ENCODE data around the gene PSENEN.
A peak's percentile ranks its signal among the peaks of the same experiment; 100 is the strongest.
"Not testable (repeated sequence)": the region's sequence is repeated elsewhere in the genome, so short reads cannot be mapped to it uniquely, and the experiment has no call there.

Gene PSENEN

DNA sequence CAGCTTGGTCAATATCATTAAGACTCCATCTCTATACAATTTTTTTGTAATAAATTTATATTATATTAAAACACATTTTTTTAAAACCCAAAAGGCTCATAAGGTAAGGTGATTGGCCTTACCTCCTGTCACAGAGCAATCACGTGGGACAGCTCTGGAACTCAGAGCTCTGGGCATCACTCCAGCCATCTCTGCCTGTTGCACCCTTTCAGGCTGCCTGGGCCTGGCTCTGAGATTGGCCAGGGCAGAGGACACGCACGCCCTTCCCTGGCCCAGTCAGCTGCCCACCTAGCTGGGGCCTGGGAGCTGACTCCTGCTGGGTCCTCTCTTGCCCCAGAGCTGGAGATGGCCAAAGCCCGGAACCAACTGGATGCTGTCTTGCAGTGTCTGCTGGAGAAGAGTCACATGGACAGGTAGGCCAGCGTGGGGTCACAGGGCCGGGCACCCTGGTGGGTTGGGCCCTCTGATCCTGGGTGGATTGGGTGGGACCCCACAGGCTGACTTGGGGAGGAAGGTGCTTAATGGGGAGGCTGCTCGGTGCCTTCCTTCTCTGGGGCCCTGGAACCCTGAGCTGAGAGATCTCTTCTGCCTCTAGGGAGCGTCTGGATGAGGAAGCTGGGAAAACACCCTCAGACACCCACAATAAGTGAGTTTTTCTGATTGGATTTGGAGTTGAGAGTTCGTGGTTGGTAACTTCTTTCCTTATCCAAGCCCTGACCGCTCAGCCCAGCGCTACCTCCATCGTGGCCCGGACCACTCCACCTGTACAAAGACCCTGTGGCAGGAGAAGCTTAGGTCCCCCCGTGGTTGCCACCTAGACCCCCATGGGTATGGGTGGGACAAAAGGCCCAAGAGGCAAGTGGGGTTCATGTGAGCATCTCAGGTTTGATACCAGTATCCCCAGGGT is 6.6 kb downstream of the PSENEN start:
- no peak for DNase-seq (ENCODE audit: low read depth, low spot score)

DNA sequence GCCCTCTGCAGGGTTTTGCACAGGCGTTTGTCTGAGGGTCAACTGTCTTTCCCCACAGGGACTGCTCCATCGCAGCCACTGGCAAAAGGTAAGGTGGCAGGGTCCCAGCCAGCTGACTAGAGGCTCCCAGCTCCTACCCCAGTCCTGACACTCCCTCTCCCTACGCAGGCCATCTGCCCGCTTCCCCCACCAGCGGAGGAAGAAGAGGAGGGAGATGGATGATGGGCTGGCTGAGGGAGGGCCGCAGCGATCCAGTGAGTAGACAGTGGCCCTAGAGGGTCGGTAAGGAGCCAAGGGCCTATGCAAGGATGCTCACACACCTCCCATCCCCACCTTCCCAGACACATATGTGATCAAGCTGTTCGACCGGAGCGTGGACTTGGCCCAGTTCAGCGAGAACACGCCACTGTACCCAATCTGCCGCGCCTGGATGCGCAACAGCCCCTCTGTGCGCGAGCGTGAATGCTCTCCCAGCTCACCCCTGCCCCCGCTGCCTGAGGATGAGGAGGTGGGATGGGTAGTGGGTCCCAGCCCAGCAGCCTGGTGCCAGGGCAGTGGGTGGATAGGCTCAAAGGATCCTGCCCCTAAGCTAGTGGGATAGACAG is 7.4 kb downstream of the PSENEN start:
- no peak for DNase-seq (ENCODE audit: low read depth, low spot score)

DNA sequence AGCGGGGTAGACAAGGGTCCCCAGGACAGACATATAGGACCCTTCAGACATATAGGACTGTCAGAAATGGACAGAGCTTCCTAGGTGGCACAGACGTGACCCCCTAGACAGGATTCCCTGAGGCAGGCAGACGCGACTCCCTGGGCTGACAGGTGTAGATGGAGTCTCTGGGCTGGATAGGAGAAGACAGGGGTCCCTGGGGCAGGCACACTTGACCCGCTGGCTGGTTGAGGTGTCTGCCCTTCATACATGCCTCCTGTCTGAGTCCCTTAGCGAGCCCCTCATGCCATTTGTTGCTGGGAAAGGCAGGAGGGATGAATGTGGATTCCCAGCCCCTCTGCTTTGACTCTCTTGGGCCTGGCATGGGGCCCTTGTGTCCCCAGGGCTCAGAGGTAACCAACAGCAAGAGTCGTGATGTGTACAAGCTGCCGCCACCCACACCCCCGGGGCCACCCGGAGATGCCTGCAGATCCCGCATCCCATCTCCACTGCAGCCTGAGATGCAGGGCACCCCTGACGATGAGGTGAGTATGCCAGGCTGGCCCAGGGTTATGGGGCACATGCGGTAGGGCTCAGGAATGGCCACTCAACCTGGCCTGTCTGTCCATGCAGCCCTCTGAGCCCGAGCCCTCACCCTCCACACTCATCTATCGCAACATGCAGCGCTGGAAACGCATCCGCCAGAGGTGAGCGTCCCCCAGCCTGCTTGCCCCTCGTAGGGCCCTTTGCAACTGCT is 8.4 kb downstream of the PSENEN start:
- DNase-seq (ENCODE audit: low read depth, low spot score) = no peak

DNA sequence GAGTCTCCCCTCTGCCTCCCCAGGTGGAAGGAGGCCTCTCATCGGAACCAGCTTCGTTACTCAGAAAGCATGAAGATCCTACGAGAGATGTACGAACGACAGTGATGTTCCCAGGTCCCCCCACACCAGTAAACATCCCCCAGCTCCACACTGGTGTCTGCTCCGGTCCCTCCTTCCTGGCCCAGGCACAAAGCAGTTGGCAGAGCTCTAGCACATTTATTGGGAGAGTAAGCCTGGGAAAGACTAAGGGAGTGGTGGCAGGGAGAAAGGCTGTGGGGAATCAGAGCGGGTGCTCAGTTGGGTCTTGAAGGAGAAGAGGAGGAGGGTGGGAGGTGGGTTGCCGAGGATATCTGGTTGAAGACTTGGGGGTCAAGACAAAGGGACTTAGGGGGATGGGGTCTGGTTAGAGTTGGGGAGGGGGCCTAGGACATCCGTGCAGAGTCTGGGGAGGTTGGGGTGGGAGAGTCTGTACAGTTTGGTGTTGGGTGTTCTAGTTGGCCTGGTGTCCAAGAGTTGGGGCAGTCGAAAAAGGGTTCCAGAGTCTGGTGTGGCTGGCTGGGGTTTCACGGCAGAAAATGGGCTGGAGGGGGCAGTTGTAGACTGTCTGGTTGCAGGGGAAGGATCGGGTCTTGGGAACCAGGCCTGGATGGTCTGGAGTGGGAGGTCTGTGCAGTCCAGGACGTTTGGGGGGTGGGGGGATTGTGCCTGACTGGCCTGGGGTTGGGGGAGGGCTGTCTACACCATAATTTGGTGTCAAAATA is 9.1 kb downstream of the PSENEN start:
- DNase-seq (ENCODE audit: low read depth, low spot score) = no peak

DNA sequence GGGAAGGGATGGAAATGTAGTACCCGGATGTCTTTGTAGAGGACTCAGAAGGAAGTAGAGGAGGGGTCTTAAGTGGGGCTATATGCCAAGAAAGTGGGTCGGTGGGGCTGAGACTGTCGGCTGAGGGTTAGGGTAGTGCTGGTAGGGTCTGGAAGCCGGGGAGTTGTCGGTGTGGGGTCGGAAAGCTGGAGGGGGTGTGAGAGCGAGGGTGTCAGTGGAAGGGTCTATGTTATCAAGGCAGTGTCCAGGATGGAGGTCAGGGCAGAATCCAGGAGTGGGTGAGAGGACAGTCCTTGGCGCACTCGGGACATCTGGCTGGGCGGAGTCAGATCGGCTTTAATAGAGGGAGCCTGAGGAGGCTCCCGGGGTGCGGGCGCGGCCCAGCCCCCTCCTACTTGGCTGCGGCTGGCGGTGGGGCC is 9.7 kb downstream of the PSENEN start:
- DNase-seq (ENCODE audit: low read depth, low spot score) = peak; percentile 29

DNA sequence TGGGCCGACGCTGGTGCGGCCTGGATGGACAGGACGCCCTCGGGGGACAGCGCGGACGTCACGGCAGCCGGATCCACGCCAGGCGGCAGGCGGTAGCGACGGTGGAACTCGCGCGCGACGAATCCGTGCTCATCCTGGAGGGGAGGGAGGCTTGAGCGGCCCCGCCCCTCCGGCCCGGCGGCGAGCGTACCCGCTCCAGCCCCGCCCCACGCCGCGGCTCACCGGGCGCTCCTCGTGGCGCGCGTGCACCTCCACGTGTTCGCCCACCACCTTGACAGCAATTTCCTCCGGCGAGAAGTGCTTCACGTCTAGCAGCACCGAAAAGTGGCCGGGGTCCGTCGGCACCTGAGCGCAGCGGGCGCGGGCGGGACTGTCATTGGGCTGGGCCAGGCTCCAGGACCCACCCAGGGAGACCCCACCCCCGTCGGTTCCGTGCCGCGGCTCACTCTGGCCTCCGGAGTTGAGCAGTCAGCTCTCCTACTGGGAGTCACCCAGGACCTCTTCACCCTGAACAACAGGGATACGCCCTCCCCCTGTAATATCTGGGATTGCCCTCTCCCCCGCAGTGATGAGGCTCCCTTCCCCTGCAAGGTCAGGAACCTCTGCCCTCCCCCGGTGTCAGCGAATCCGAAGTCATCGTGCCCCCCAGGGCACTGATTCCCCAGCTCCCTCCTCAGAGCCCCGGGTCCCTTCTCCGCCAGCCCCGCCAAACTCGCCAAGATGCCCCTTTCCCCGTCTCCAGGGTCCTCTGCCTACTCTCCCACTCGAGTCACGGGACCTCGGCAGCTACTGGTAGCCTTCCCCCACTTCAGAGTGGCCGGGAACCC is 10.3 kb downstream of the PSENEN start:
- DNase-seq (ENCODE audit: low read depth, low spot score) = peak; percentile 26

DNA sequence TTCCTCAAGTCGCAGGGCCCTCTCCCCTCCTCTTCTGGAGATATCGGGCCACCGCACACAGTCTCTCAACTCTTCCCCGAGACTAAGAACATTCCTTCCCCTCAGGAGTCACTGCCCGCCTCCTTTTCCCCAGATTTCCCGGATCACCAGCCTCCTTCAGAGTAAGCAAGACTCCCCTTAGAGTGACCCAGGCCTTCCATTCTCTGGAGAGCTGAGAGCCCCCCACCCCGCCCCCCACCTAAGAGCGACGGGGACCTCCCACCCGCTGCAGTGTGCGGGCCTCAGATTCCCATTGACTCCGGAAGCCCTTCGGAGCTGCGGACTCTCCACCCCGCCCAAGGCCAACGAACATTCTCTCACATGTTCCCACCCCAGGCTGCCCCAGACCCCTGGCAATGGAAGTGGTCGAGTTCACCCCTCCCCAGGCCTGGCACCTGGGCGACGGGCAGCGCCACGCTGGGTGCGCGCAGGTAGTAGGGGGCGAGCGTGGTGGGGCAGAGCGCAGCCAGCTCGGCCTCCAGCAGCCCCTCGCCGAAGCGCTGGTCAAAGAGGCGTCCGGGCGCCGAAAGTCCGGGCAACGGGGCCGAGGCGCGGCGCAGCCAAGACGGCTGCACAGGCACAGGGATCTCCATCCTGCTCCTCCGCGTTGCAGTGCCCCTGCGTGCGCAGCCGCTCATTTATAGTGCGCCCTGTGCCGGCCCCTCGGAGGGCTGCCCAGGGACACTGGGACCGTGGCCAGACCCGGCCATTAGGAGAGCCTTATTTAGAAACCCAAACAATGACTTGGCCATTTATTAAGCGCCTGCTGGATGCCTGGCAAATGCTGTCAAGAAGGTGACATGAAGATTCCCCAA is 11.2 kb downstream of the PSENEN start, which contains the start of gene HSPB6:
Gene HSPB6 (minus strand): TSS at position 653 of the 854 bp plus-strand sequence. CDS start 21 bp downstream, at position 632.
- DNase-seq (ENCODE audit: low read depth, low spot score) = peak; percentile 56

DNA sequence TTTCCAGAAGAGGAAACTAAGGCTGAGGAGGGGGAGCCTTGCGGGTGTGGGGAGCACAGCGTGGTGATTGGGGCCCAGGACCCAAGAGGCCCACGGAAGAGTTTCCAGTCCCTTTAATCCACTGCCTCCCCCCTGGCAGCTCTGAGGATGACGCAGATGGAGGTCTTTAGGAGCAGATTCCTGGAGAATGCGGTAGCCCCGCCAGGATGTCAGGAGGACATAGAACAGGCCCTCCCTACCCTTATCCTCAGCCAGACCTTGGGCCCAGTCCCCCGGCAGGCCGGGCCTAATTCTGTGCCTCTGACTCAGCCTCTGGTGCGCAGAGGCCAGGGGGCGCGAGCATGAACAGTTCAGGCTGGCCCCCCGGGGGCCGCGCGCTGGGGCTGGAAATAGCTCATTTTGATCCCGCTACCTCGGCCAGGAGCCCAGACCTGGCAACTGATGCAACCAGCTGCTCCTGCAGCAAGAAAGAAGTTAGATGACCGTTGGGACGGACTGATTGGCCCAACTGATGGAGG is 11.8 kb downstream of the PSENEN start:
- DNase-seq (ENCODE audit: low read depth, low spot score) = peak; percentile 93

DNA sequence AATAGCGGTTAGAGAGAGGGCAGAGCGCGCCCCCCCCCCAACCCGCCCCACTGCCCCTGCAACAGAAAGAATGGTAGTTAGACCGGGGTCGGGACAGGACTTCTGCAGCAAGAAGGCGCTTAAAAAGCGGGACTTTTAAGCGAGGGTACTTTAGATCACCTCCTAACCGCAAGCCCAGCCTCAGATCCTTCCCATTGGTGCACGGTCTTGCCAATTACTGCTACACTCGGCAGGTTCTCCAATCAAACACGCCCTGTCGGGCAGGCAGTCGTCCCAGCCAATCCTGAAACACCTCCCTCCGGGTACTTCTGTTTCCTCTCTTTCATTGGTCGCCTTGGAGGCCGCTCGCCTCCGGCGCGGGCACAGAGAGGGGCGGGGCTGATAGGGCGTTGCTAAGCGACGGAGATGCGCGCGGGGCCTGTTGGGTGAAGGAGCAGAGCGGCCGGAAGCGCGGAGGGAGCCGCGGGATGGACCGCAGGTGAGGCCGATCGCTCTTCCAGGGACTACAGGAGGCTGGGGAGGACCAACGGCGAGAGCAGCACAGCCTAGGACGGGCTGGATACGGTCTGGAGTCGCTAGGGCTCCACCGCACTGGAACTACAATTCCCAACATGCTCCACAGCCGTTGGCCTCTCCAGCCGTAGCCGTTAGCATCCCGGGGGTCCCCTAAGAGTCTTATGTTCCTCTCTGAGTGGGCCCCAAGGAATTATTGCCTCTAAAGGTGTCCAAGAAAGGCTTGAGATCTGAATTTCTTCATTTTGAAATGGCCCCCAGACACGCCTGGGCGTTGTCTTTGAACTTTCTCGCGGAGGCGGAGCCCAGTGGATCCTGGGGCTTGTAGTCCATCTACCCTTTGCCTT is 12.5 kb downstream of the PSENEN start, which contains the start of gene PROSER3:
Gene PROSER3 (plus strand): TSS at position 428 of the 860 bp plus-strand sequence. CDS start 40 bp downstream, at position 468.
- peak; percentile 100 for DNase-seq (ENCODE audit: low read depth, low spot score)

DNA sequence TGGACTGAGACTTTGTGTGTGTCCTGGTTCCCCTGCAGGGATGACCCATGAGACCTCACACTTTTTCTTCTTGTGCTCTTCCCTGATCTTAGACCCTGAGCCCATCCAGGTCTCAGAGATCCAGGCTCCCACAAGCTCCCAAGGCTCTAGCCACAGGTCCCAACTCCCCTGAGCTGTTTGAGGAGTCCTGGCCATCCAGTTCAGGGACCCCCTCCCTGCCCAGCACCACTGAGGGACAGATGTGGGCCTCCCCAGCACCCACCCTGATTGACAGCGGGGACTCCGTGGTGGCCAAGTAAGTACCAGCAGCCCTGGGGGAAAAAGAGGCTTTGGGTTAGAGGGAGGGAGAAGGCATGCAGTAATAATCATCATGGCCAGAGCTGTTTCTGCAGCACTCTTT is 14.2 kb downstream of the PSENEN start:
- no peak for DNase-seq (ENCODE audit: low read depth, low spot score)

DNA sequence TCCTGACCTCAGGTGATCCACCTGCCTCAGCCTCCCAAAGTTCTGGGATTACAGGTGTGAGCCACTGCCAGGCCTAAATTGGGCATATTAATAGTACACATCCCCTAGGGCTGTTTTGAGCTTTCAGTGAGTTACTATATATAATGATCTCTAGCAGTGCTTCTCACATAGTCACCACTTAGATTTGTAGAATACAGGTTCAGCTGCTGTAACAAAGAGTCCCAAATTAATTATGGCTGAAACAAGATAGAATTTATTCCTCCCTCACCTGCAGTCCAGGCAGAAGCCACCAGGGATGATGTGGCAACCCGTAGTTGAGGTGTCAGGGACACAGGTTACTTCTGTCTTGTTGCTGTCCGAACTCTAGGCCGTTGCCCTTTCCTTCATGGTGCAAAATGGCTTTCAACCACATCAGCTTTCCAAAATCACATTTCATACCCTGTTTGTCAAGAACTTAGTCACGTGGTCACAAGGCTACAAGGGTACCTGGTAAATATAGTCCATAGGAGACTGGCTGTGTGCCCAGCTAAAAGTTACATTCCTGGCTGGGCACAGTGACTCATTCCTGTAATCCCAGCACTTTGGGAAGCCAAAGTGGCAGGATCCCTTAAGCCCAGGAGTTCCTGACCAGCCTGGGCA is 15.4 kb downstream of the PSENEN start:
- DNase-seq (ENCODE audit: low read depth, low spot score) = no peak

DNA sequence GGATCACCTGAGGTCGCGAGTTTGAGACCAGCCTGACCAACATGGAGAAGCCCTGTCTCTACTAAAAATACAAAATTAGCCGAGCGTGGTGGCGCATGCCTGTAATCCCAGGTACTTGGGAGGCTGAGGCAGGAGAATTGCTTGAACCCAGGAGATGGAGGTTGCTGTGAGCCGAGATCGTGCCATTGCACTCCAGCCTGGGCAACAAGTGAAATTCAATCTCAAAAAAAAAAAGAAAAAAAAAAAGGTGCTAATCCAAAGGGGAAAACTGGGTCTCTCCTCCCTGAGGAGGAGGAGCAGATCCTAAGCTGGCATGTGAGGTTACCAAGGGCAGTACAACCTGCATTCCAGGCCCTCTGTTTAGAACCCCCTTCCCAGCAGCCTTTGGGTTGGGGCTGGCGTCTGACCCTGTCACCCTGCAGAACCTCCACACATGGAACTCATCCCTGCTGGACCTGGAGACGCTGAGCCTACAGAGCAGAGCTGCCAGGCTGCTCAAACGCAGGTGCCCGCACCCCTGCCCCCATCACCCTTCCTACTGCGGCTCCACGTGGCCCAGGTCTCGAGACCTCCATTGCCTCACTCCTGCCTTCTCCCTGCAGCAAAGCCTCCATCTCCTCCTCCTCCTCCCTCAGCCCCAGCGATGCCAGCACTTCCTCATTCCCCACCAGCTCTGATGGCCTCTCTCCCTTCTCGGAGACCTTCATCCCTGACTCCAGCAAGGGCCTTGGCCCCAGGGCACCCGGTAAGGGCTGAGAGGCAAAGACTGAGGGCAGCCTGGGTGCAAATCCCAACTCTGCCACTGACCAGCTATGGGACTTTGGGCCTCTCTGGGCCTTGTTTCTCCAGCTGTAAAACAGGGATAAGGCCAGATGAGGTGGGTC is 19.2 kb downstream of the PSENEN start:
- DNase-seq (ENCODE audit: low read depth, low spot score) = no peak

DNA sequence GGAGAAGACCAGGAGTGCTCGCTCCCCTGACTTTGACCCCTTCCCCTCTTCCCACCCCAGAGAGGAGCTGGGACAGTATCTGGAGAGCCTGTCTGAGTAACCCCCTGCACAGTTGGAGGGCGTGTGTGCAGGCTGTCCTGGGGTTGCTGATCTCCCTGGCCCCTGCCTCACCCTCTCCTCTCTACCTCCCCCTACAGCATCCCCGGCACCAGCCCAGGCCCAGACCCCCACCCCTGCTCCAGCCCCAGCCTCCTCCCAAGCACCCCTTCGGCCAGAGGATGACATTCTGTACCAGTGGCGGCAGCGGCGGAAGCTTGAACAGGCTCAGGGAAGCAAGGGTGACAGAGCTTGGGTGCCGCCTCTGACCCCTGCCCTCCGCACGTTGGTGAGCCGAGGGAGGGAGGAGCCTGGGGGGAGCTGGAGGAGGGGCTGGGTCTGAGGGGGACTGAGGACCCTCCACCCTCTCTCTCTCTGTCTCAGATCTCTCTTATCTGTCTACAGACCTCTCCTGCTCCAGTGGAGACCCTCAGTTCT is 21.2 kb downstream of the PSENEN start:
- DNase-seq (ENCODE audit: low read depth, low spot score) = no peak

DNA sequence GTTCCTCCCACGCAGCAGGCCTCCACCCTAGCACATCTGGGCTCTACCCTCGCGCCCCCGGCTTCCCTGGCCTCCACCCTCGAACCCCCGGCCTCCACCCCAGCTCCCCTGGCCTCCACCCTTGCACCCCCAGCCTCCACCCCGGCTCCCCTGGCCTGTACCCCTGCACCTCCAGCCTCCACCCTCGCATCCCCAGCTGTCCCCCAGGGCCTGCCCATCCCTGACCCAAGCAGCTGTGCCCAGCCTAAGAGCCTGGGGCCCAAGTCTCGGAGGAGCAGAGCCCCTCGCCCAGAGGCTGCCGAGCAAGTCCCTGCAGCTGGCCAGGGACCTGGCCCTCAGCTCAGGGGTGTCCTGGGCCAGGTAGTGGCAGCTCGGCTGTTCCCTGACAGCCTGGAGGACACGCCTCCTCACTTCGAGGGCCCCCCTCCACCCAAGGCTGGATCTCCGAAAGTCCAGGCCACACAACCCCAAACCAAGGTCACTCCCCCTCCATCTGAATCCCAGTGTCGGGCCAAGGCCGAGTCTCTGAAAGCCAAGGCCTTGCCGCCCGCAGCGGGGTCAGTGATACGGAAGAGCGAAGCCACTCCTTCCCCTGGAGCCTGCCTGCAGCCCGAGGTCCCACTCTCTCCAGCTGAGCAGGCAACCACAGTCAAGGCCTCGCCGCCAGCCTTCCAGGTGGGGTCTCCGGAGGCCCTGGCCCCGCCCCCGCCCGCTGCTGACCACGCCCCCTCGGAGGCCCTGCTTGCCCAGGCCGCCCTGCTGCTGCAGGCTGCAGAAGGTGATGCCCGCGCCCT is 22.0 kb downstream of the PSENEN start:
- peak; percentile 70 for DNase-seq (ENCODE audit: low read depth, low spot score)

DNA sequence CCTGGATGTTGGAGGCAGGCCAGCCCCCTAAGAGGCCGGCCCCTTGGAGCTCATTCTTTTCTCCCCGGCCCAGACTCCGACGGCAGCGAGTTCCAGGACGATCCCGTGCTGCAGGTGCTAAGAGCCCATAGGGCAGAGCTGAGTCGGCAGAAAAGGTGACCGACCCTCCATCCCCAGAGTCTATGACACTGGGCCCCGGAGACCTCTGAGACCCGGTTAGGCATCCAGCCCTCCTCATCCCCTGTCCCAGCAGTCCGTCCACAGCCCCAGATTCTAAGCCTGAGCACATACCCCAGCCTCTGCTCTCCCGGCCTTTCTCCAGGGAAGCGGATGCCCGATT is 22.6 kb downstream of the PSENEN start:
- no peak for DNase-seq (ENCODE audit: low read depth, low spot score)

DNA sequence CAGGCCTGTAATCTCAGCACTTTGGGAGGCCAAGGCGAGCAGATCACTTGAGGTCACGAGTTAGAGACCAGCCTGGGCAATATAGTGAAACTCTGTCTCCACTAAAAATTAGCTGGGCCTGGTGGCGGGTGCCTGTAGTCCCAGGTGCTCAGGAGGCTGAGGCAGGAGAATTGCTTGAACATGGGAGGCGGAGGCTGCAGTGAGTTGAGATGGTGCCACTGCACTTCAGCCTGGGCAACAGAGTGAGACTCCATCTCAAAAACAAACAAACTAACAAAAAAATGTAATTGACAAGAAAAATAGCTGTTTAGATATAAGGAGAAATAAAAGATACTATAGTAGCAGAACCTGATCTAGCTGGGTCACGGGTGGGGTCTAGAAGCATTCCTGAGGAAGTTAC is 26.9 kb downstream of the PSENEN start:
- not testable (repeated sequence) for DNase-seq (ENCODE audit: low read depth, low spot score)

All from ELF-1 (cell line).